ENCODE measurements around the gene PROZ. TPM values are rescaled to one million over a fixed set of nuclear protein-coding genes. Genes with fewer than 3 reads are reported as not detected.

Gene PROZ
- total and polyA plus RNA-seq, 2 donors (not counting 1 experiment from before 2014, with no cell fraction given) = not detected

- H3K4me3 ChIP-seq (ENCODE audit: control extremely low read depth in 1 of 5, extremely low read depth in 1 of 5, insufficient read depth in 1 of 5, low read depth in 2 of 5, low read length in 4 of 5) = no peak overlapping the region
- no peak overlapping the region for H3K27ac ChIP-seq (ENCODE audit: low read length in 2 of 2)
- no peaks in the 10 kb centered on the region for H3K27me3 Mint-ChIP-seq
- H2AFZ ChIP-seq (ENCODE audit: insufficient read depth, low read depth, low read length, poor library complexity, severe bottlenecking) = no peak overlapping the region
- ChIA-PET CTCF (no interaction called here), POLR2A (no interaction called here)
- DNase-seq (no peak), ATAC-seq (ENCODE audit: low read depth) (no peak)
- no peak overlapping the region for H3K9ac ChIP-seq (ENCODE audit: low read length)
- no peaks in the 10 kb centered on the region for H3K4me1 ChIP-seq (ENCODE audit: control insufficient read depth in 2 of 2, insufficient read depth in 2 of 2, low read length in 2 of 2)
- no peak overlapping the region for H3K4me2 ChIP-seq (replicated peaks; ENCODE audit: low read depth, low read length, poor library complexity, severe bottlenecking)
- intact Hi-C loops (cut with micrococcal nuclease) = no loop called here
- H3K4me3 Mint-ChIP-seq = no peak overlapping the region
- TF ChIP-seq CTCF (IDR thresholded peaks at IDR 0.05) (no peak), EZH2 (IDR thresholded peaks at IDR 0.05; ENCODE audit: borderline replicate concordance, insufficient read depth, low read depth, low read length, poor library complexity, severe bottlenecking) (no peak)
- no peaks in the 10 kb centered on the region for H3K9me3 Mint-ChIP-seq (ENCODE audit: insufficient read depth)
- no peaks in the 10 kb centered on the region for H3K79me2 ChIP-seq (ENCODE audit: control insufficient read depth, insufficient read depth, low read length)
- peaks cover 3% of the 10 kb centered on the region for H3K4me1 Mint-ChIP-seq
- H3K27me3 ChIP-seq (replicated peaks in 1 of 4; ENCODE audit: control extremely low read depth in 1 of 4, control insufficient read depth in 3 of 4, insufficient read depth in 4 of 4, low read length in 3 of 4) = no peaks in the 10 kb centered on the region
- H3K27ac Mint-ChIP-seq = no peak overlapping the region
- H3K36me3 ChIP-seq (replicated peaks in 1 of 2; ENCODE audit: control extremely low read depth in 1 of 2, control insufficient read depth in 1 of 2, extremely low read depth in 1 of 2, insufficient read depth in 2 of 2, low read length in 1 of 2) = peaks cover 2 to 75% of the 10 kb centered on the region in 2 experiments
- no peaks in the 10 kb centered on the region for H4K20me1 ChIP-seq (ENCODE audit: control insufficient read depth, insufficient read depth, low read length, poor library complexity, severe bottlenecking)
- no peaks in the 10 kb centered on the region for H3K9me3 ChIP-seq (ENCODE audit: control extremely low read depth in 1 of 3, control insufficient read depth in 2 of 3, insufficient read depth in 1 of 3, low read length in 2 of 3)
- 94% methylated on average over 4 of the region's 4 CpGs for WGBS (ENCODE audit: insufficient coverage)
Observed at GRCh38 chr13:113182046-113182445, 23.6 kb downstream of the PROZ start.

GRCh38 chr13:113183450-113184129 is 25.1 kb downstream of the PROZ start:
- no peak for DNase-seq
- H3K4me1 ChIP-seq (ENCODE audit: control insufficient read depth in 2 of 2, insufficient read depth in 2 of 2, low read length in 2 of 2) = no peaks in the 10 kb centered on the region

More at GRCh38 chr13:113183450-113184129, 25.1 kb downstream of the PROZ start:
- no peak overlapping the region for H3K27ac ChIP-seq (ENCODE audit: low read length in 2 of 2)
- ATAC-seq (ENCODE audit: low read depth) = no peak
- intact Hi-C loops (cut with micrococcal nuclease) = no loop called here
- Mint-ChIP-seq H3K9me3 (ENCODE audit: insufficient read depth) (no peaks in the 10 kb centered on the region), H3K4me3 (no peak overlapping the region), H3K27me3 (no peaks in the 10 kb centered on the region), H3K4me1 (peaks cover 3% of the 10 kb centered on the region), H3K27ac (no peak overlapping the region)
- WGBS (ENCODE audit: insufficient coverage) = 99% methylated on average over 13 of the region's 14 CpGs
- H3K79me2 ChIP-seq (ENCODE audit: control insufficient read depth, insufficient read depth, low read length) = no peaks in the 10 kb centered on the region
- no peak overlapping the region for H3K4me3 ChIP-seq (ENCODE audit: control extremely low read depth in 1 of 5, extremely low read depth in 1 of 5, insufficient read depth in 1 of 5, low read depth in 2 of 5, low read length in 4 of 5)
- CTCF ChIA-PET = no interaction called here
- no peaks in the 10 kb centered on the region for H4K20me1 ChIP-seq (ENCODE audit: control insufficient read depth, insufficient read depth, low read length, poor library complexity, severe bottlenecking)
- no peaks in the 10 kb centered on the region for H3K27me3 ChIP-seq (replicated peaks in 1 of 4; ENCODE audit: control extremely low read depth in 1 of 4, control insufficient read depth in 3 of 4, insufficient read depth in 4 of 4, low read length in 3 of 4)
- no peak overlapping the region for H3K9ac ChIP-seq (ENCODE audit: low read length)
- H3K9me3 ChIP-seq (ENCODE audit: control extremely low read depth in 1 of 3, control insufficient read depth in 2 of 3, insufficient read depth in 1 of 3, low read length in 2 of 3) = no peaks in the 10 kb centered on the region
- no peak overlapping the region for H3K4me2 ChIP-seq (replicated peaks; ENCODE audit: low read depth, low read length, poor library complexity, severe bottlenecking)
- POLR2A ChIA-PET = no interaction called here
- H2AFZ ChIP-seq (ENCODE audit: insufficient read depth, low read depth, low read length, poor library complexity, severe bottlenecking) = no peak overlapping the region
- TF ChIP-seq EZH2 (IDR thresholded peaks at IDR 0.05; ENCODE audit: borderline replicate concordance, insufficient read depth, low read depth, low read length, poor library complexity, severe bottlenecking) = no peak
- TF ChIP-seq CTCF (IDR thresholded peaks at IDR 0.05) = no peak
- H3K36me3 ChIP-seq (replicated peaks in 1 of 2; ENCODE audit: control extremely low read depth in 1 of 2, control insufficient read depth in 1 of 2, extremely low read depth in 1 of 2, insufficient read depth in 2 of 2, low read length in 1 of 2) = peaks cover 6 to 74% of the 10 kb centered on the region in 2 experiments
